H9 (cell line): ENCODE results near the gene ZNF555. TPM values are rescaled to one million over a fixed set of nuclear protein-coding genes. Genes with fewer than 3 reads are reported as not detected.
A peak's percentile ranks its signal among the peaks of the same experiment; 100 is the strongest.
"Not testable (repeated sequence)": the region's sequence is repeated elsewhere in the genome, so short reads cannot be mapped to it uniquely, and the experiment has no call there.

Experiments used
- DNase-seq: peaks from one replicate; pipeline ENCODE4 v3.0.0-alpha.2; 2017
- H2AFZ ChIP-seq: one replicate; pipeline ENCODE4 v1.6.1; 2013; ENCODE audit warnings: mild to moderate bottlenecking, low read length, control low read depth, moderate library complexity
- H2AK5ac ChIP-seq: 2 replicates; pipeline ENCODE4 v1.6.1; 2013; ENCODE audit warnings: low read length, control low read depth, mixed read lengths; ENCODE audit not compliant: insufficient read length
- H2BK120ac ChIP-seq: one replicate; pipeline ENCODE4 v1.6.1; 2013; ENCODE audit warnings: low read depth, mild to moderate bottlenecking, low read length, control low read depth, inconsistent platforms; ENCODE audit not compliant: poor library complexity, severe bottlenecking
- H2BK12ac ChIP-seq: 2 replicates; pipeline ENCODE4 v1.6.1; 2013; ENCODE audit warnings: low read length, control low read depth, mixed read lengths, low read depth; ENCODE audit not compliant: insufficient read length
- H2BK15ac ChIP-seq: 2 replicates; pipeline ENCODE4 v1.6.1; 2013; ENCODE audit warnings: low read depth, low read length, control low read depth
- H2BK20ac ChIP-seq: one replicate; pipeline ENCODE4 v1.6.1; 2013; ENCODE audit warnings: low read depth, mild to moderate bottlenecking, low read length, control low read depth, inconsistent platforms; ENCODE audit not compliant: poor library complexity, severe bottlenecking
- H2BK5ac ChIP-seq: 2 replicates; pipeline ENCODE4 v1.6.1; 2013; ENCODE audit warnings: low read length, control low read depth, mixed read lengths; ENCODE audit not compliant: insufficient read length
- H3K14ac ChIP-seq: 2 replicates; pipeline ENCODE4 v1.6.1; 2013; ENCODE audit warnings: low read length, control low read depth; ENCODE audit not compliant: insufficient read depth
- H3K18ac ChIP-seq: 2 replicates; pipeline ENCODE4 v1.6.1; 2013; ENCODE audit warnings: low read depth, mild to moderate bottlenecking, mixed read lengths, low read length, control low read depth; ENCODE audit not compliant: insufficient read length
- H3K23ac ChIP-seq: 2 replicates; pipeline ENCODE4 v1.6.1; 2013; ENCODE audit warnings: low read length, control low read depth, mixed read lengths, low read depth; ENCODE audit not compliant: insufficient read length
- H3K23me2 ChIP-seq: 2 replicates; pipeline ENCODE4 v1.6.1; 2013; ENCODE audit warnings: low read depth, mild to moderate bottlenecking, mixed read lengths, low read length, control low read depth; ENCODE audit not compliant: insufficient read length, poor library complexity, severe bottlenecking
- H3K27ac ChIP-seq: 2 replicates; pipeline ENCODE4 v1.5.1; 2013; ENCODE audit warnings: low read length, control low read depth, mixed read lengths, low read depth; ENCODE audit not compliant: insufficient read length
- H3K27me3 ChIP-seq: 2 replicates; pipeline ENCODE4 v1.6.1; 2013; ENCODE audit warnings: low read length, control low read depth, inconsistent platforms; ENCODE audit not compliant: insufficient read depth
- H3K4ac ChIP-seq: 2 replicates; pipeline ENCODE4 v1.6.1; 2013; ENCODE audit warnings: low read depth, mild to moderate bottlenecking, control low read depth, inconsistent platforms, low read length, moderate library complexity
- H3K4me1 ChIP-seq: 2 replicates; pipeline ENCODE4 v1.6.1; 2013; ENCODE audit warnings: low read length, control low read depth, inconsistent platforms; ENCODE audit not compliant: insufficient read depth
- H3K4me2 ChIP-seq: 2 replicates; pipeline ENCODE4 v1.6.1; 2013; ENCODE audit warnings: low read length, control low read depth, mixed read lengths; ENCODE audit not compliant: insufficient read length, insufficient read depth
- H3K56ac ChIP-seq: 2 replicates; pipeline ENCODE4 v1.6.1; 2013; ENCODE audit warnings: low read depth, mild to moderate bottlenecking, mixed read lengths, low read length, control low read depth; ENCODE audit not compliant: insufficient read length
- H3K79me1 ChIP-seq: 2 replicates; pipeline ENCODE4 v1.6.1; 2013; ENCODE audit warnings: low read depth, mild to moderate bottlenecking, moderate library complexity, low read length, control low read depth, inconsistent platforms; ENCODE audit not compliant: insufficient read depth, poor library complexity, severe bottlenecking
- H3K79me2 ChIP-seq: 2 replicates; pipeline ENCODE4 v1.6.1; 2013; ENCODE audit warnings: low read length, control low read depth, inconsistent platforms; ENCODE audit not compliant: insufficient read depth
- H3K9ac ChIP-seq: 2 replicates; pipeline ENCODE4 v1.6.1; 2013; ENCODE audit warnings: low read length, control low read depth, mixed read lengths; ENCODE audit not compliant: insufficient read length; ENCODE audit errors: extremely low read depth
- H3K9me3 ChIP-seq: one replicate; pipeline ENCODE4 v1.6.1; 2013; ENCODE audit warnings: low read depth, low read length, inconsistent platforms; ENCODE audit not compliant: control insufficient read depth
- H3T11ph ChIP-seq: one replicate; pipeline ENCODE4 v1.6.1; 2013; ENCODE audit warnings: mild to moderate bottlenecking, low read length, control low read depth, inconsistent platforms
- H4K20me1 ChIP-seq: one replicate; pipeline ENCODE4 v1.6.1; 2013; ENCODE audit not compliant: control insufficient read depth, insufficient read length, insufficient read depth
- H4K5ac ChIP-seq: 2 replicates; pipeline ENCODE4 v1.6.1; 2013; ENCODE audit warnings: low read depth, mild to moderate bottlenecking, mixed read lengths, low read length, control low read depth; ENCODE audit not compliant: insufficient read length
- H4K8ac ChIP-seq: replicated peaks from 2 replicates; pipeline ENCODE4 v1.6.1; 2013; ENCODE audit warnings: low read length, control low read depth, mixed read lengths, low read depth; ENCODE audit not compliant: insufficient read length
- H4K91ac ChIP-seq: 2 replicates; pipeline ENCODE4 v1.6.1; 2013; ENCODE audit warnings: low read depth, mild to moderate bottlenecking, moderate library complexity, mixed read lengths, low read length, control low read depth; ENCODE audit not compliant: insufficient read length
- H3K27ac Mint-ChIP-seq, 3 experiments: 2 replicates in 2 of 3; 3 replicates in 1 of 3; pipeline ENCODE4 v1.8.0; 2020 to 2021; ENCODE audit warnings: mixed read lengths in 3 of 3, mild to moderate bottlenecking in 1 of 3, moderate library complexity in 1 of 3
- H3K27me3 Mint-ChIP-seq: 2 replicates; pipeline ENCODE4 v1.8.0; 2021; ENCODE audit warnings: low read depth, mild to moderate bottlenecking, moderate library complexity, mixed read lengths
- H3K36me3 Mint-ChIP-seq, 3 experiments: 2 replicates in 2 of 3; 3 replicates in 1 of 3; pipeline ENCODE4 v1.8.0; 2020 to 2021; ENCODE audit warnings: low read depth in 3 of 3, mixed read lengths in 3 of 3; ENCODE audit not compliant: insufficient read depth in 1 of 3
- H3K4me1 Mint-ChIP-seq, 2 experiments: 2 replicates each; pipeline ENCODE4 v1.8.0; 2020; ENCODE audit warnings: mixed read lengths in 2 of 2
- H3K4me3 Mint-ChIP-seq, 2 experiments: 2 replicates in 1 of 2; 3 replicates in 1 of 2; pipeline ENCODE4 v1.8.0; 2020 to 2021; ENCODE audit warnings: mild to moderate bottlenecking in 2 of 2, mixed read lengths in 2 of 2, moderate library complexity in 1 of 2
- H3K9me3 Mint-ChIP-seq, 2 experiments: 2 replicates in 1 of 2; 3 replicates in 1 of 2; pipeline ENCODE4 v1.8.0; 2020; ENCODE audit warnings: mild to moderate bottlenecking in 2 of 2, mixed read lengths in 2 of 2, moderate library complexity in 1 of 2
- CTCF ChIP-seq: fragments of 200-600 bp; sonication (generic); conservative IDR thresholded peaks from 3 replicates; pipeline ENCODE4 v1.8.0; 2021; ENCODE audit warnings: antibody characterized with exemption, mild to moderate bottlenecking
- WGBS: extraction: QIAGEN DNeasy Blood & Tissue Kit; methylation state at CpG from one replicate; pipeline ENCODE4 v1.1.7; 2013; ENCODE audit warnings: missing lambda C conversion rate, low lambda C conversion rate, mixed read lengths; ENCODE audit not compliant: insufficient read length; ENCODE audit errors: extremely low coverage; 5-methylcytosine and 5-hydroxymethylcytosine counted together
- total RNA-seq: library from RNA; stranded (reverse); gene quantifications from 2 replicates; pipeline ENCODE4 v1.2.1, GENCODE V29; 2021

The ZNF555 gene
- total RNA-seq, 1 experiment from 2014 or later: 7.8 TPM

GRCh38 chr19:2888731-2889224, 47.5 kb downstream of the ZNF555 start:
- no peaks in the 10 kb centered on the region for H3K23me2 ChIP-seq
- no peak overlapping the region for H2AFZ ChIP-seq
- no peak overlapping the region for H3K27ac Mint-ChIP-seq
- H3K9ac ChIP-seq: no peak overlapping the region
- no peak overlapping the region for H2BK15ac ChIP-seq
- no peak overlapping the region for H3K14ac ChIP-seq
- no peak overlapping the region for H2BK20ac ChIP-seq
- peaks cover 7 to 8% of the 10 kb centered on the region in 2 experiments for H3K4me1 Mint-ChIP-seq
- no CpG with 5 or more reads among the region's 37 CpGs for WGBS
- H3K4me1 ChIP-seq: no peaks in the 10 kb centered on the region; the same call in 1 of the 2 replicates
- no peak overlapping the region for H4K8ac ChIP-seq
- no peak overlapping the region for H3T11ph ChIP-seq
- H3K27me3 ChIP-seq: no peaks in the 10 kb centered on the region
- TF ChIP-seq CTCF: 0 out of 3 replicates have a peak, but pooled peaks have one; percentile 11
- H3K9me3 Mint-ChIP-seq: peaks cover under 1 to 17% of the 10 kb centered on the region in 2 experiments; a peak in 4 of 5 replicates
- H3K4ac ChIP-seq: no peak overlapping the region
- no peaks in the 10 kb centered on the region for H3K9me3 ChIP-seq
- peak; percentile 31 for DNase-seq
- H3K27me3 Mint-ChIP-seq: peaks cover 10% of the 10 kb centered on the region
- no peak overlapping the region for H2AK5ac ChIP-seq
- H2BK12ac ChIP-seq: no peak overlapping the region
- H3K4me2 ChIP-seq: no peak overlapping the region
- no peak overlapping the region for H2BK5ac ChIP-seq
- H3K79me2 ChIP-seq: no peaks in the 10 kb centered on the region
- H4K5ac ChIP-seq: no peak overlapping the region
- H4K20me1 ChIP-seq: no peaks in the 10 kb centered on the region
- no peak overlapping the region for H4K91ac ChIP-seq
- H3K56ac ChIP-seq: no peak overlapping the region
- no peak overlapping the region for H3K23ac ChIP-seq
- no peaks in the 10 kb centered on the region; a peak in 1 of 7 replicates for H3K36me3 Mint-ChIP-seq
- H3K4me3 Mint-ChIP-seq: no peak overlapping the region
- H3K18ac ChIP-seq: no peak overlapping the region
- H2BK120ac ChIP-seq: no peak overlapping the region
- H3K79me1 ChIP-seq: no peaks in the 10 kb centered on the region
- no peak overlapping the region for H3K27ac ChIP-seq

- H3K9me3 Mint-ChIP-seq: peaks cover 4 to 20% of the 10 kb centered on the region in 2 experiments
- not testable (repeated sequence) for H3K27ac Mint-ChIP-seq, H3K18ac ChIP-seq, H3K56ac ChIP-seq, H3K79me1 ChIP-seq, H2BK15ac ChIP-seq, H2BK12ac ChIP-seq, H3K4me1 ChIP-seq, H2AK5ac ChIP-seq, H3K36me3 Mint-ChIP-seq, H3K14ac ChIP-seq, H2BK20ac ChIP-seq, H3K23me2 ChIP-seq, H4K5ac ChIP-seq, H3K4me1 Mint-ChIP-seq, H3T11ph ChIP-seq, H3K27ac ChIP-seq, H4K20me1 ChIP-seq, DNase-seq, H3K27me3 Mint-ChIP-seq, H3K4ac ChIP-seq, H3K79me2 ChIP-seq, H3K4me2 ChIP-seq, H3K4me3 Mint-ChIP-seq, H2AFZ ChIP-seq, H2BK5ac ChIP-seq, H3K9me3 ChIP-seq, H3K9ac ChIP-seq, H3K23ac ChIP-seq, H4K91ac ChIP-seq, H3K27me3 ChIP-seq, H2BK120ac ChIP-seq, H4K8ac ChIP-seq
- no CpG with 5 or more reads among the region's 8 CpGs for WGBS
Observed at GRCh38 chr19:2890531-2890930, 49.3 kb downstream of the ZNF555 start.
